Gastroesophageal sphincter (tissue), 4 donors: ENCODE measurements around the gene RABL2A. TPM values are rescaled to one million over a fixed set of nuclear protein-coding genes. Genes with fewer than 3 reads are reported as not detected.
"Not testable (repeated sequence)": the region's sequence is repeated elsewhere in the genome, so short reads cannot be mapped to it uniquely, and the experiment has no call there.

Experiments used
- ATAC-seq: fragments of 150-250 bp; one replicate; pipeline ENCODE4 v1.9.1; 2016; ENCODE audit warnings: mild to moderate bottlenecking, moderate library complexity
- H3K27ac ChIP-seq, 4 donors: fragments of 200-600 bp; sonication (generic) in 3 of 4; 1 replicate in 3 of 4; 2 replicates in 1 of 4; pipeline ENCODE4 v1.5.1; 2016 to 2019
- H3K27me3 ChIP-seq: fragments of 200-600 bp; sonication (generic); one replicate; pipeline ENCODE4 v1.5.1; 2019
- H3K36me3 ChIP-seq, 2 donors: fragments of 200-600 bp; sonication (generic); one replicate each; pipeline ENCODE4 v1.5.1; 2019; ENCODE audit warnings: control low read depth in 1 of 2
- H3K4me1 ChIP-seq, 3 donors: fragments of 200-600 bp; sonication (generic); 1 replicate in 2 of 3; 2 replicates in 1 of 3; pipeline ENCODE4 v1.5.1; 2016 to 2019; ENCODE audit warnings: control low read depth in 2 of 3
- H3K4me3 ChIP-seq, 2 donors: fragments of 200-600 bp; sonication (generic); one replicate each; pipeline ENCODE4 v1.5.1; 2019; ENCODE audit warnings: mild to moderate bottlenecking in 1 of 2, moderate library complexity in 1 of 2
- H3K9me3 ChIP-seq, 3 donors: fragments of 200-600 bp; sonication (generic); one replicate each; pipeline ENCODE4 v1.5.1; 2017 to 2019; ENCODE audit warnings: control low read depth in 2 of 3
- EP300 ChIP-seq: sonication (generic); formaldehyde crosslinking; IDR thresholded peaks from one replicate; pipeline ENCODE4 v1.6.1; 2017; ENCODE audit warnings: antibody characterized with exemption, mild to moderate bottlenecking
- POLR2A ChIP-seq, 2 donors: fragments of 450-650 bp; IDR thresholded peaks; one replicate each; pipeline ENCODE4 v1.6.1; 2017; ENCODE audit warnings: antibody characterized with exemption in 2 of 2, mild to moderate bottlenecking in 2 of 2, moderate library complexity in 1 of 2
- POLR2AphosphoS5 ChIP-seq: sonication (generic); formaldehyde crosslinking; IDR thresholded peaks from one replicate; pipeline ENCODE4 v1.6.1; 2017; ENCODE audit warnings: antibody characterized with exemption
- WGBS, 2 donors: methylation state at CpG; one replicate each; pipeline ENCODE4 v1.1.5; 2018; ENCODE audit warnings: low coverage in 1 of 2; 5-methylcytosine and 5-hydroxymethylcytosine counted together
- total RNA-seq, 4 donors: library from RNA; depleted of rRNA; stranded (reverse); fragments of >200 nt; gene quantifications; one replicate each; pipeline ENCODE4 v1.1.0, GENCODE V29; 2016
- TF ChIP-seq, protein P1 (sequence below), 4 experiments: fragments of 200-600 bp in 2 of 4; fragments of 450-650 bp in 2 of 4; sonication (generic) in 1 of 4; IDR thresholded peaks; one replicate each; pipeline ENCODE4 v1.5.1; 2017 to 2019; ENCODE audit warnings: antibody characterized with exemption in 4 of 4, mild to moderate bottlenecking in 2 of 4, moderate library complexity in 2 of 4

RABL2A gene
- total RNA-seq, 4 donors from 2014 or later: 3.0 to 19.9 (median 14.1) TPM

DNA sequence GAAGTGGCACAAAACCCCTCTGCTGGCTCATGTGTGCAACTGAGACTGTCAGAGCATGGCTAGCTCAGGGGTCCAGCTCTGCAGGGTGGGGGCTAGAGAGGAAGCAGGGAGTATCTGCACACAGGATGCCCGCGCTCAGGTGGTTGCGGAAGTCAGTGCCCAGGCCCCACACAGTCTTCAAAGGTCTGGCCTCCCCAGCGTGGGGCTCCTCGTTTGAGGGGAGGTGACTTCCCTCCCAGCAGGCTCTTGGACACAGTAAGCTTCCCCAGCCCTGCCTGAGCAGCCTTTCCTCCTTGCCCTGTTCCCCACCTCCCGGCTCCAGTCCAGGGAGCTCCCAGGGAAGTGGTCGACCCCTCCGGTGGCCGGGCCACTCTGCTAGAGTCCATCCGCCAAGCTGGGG lies 29.9 kb upstream of the RABL2A start:
- H3K4me3 ChIP-seq, H3K9me3 ChIP-seq, ATAC-seq, H3K4me1 ChIP-seq, H3K27ac ChIP-seq, H3K27me3 ChIP-seq: not testable (repeated sequence)
- no CpG with 5 or more reads among the region's 10 CpGs for WGBS, 2 donors
- peaks cover 0 to 11% of the 10 kb centered on the region in 2 donors for H3K36me3 ChIP-seq

DNA sequence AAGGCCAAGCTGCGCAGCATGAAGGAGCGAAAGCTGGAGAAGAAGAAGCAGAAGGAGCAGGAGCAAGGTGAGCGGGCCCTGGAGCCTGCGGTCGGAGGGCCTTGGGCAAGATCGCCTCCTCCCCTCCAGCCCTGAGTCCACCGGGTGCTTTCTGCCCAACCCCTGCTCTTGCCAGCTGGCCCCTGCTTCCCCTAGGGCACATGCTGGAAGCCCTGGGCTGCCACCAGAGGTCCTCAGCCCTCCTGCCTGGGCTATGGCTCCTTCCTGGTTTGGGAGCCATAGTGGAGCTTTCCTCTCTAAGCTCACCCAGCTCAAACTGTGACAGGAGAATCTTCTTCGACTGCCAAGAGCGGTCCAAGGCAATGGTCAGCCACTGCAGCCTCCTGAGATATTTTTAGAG lies 29.5 kb upstream of the RABL2A start:
- H3K36me3 ChIP-seq: peaks cover 0 to 11% of the 10 kb centered on the region in 2 donors
- 100% methylated on average over 1 of the region's 9 CpGs; no CpG with 5 or more reads in 1 of the 2 donors for WGBS, 2 donors
- not testable (repeated sequence) for H3K27ac ChIP-seq, H3K9me3 ChIP-seq, ATAC-seq, H3K4me1 ChIP-seq, H3K4me3 ChIP-seq, H3K27me3 ChIP-seq

DNA sequence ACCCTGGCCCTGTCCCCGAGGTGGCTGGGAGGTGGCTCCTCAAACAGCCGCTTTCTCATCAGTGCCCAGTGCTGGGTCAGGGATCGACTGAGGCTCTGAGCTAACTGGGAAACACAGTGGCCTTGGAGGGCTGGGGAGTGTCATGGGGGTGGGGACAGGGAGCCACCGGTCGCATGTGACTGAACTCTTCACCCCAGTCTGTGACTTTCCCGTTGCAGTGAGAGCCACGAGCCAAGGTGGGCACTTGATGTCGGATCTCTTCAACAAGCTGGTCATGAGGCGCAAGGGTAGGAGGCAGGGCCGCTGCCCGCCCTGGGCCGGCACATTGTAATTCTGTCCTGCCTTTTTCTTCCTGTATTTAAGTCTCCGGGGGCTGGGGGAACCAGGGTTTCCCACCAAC lies 28.9 kb upstream of the RABL2A start:
- WGBS, 2 donors: 50% methylated on average over 2 of the region's 13 CpGs; no CpG with 5 or more reads in 1 of the 2 donors
- not testable (repeated sequence) for H3K4me1 ChIP-seq, H3K9me3 ChIP-seq, H3K4me3 ChIP-seq, ATAC-seq, H3K27ac ChIP-seq, H3K27me3 ChIP-seq
- peaks cover 0 to 11% of the 10 kb centered on the region in 2 donors for H3K36me3 ChIP-seq

DNA sequence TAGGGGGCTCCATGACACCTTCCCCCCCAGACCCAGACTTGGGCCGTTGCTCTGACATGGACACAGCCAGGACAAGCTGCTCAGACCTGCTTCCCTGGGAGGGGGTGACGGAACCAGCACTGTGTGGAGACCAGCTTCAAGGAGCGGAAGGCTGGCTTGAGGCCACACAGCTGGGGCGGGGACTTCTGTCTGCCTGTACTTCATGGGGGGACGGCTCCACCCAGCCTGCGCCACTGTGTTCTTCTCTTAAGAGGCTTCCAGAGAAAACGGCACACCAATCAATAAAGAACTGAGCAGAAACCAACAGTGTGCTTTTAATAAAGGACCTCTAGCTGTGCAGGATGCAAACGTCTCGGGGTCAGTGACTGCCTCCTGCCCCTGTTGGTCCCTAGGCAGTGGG lies 28.3 kb upstream of the RABL2A start:
- peaks cover 0 to 11% of the 10 kb centered on the region in 2 donors for H3K36me3 ChIP-seq
- H3K4me3 ChIP-seq, ATAC-seq, H3K27ac ChIP-seq, H3K27me3 ChIP-seq, H3K4me1 ChIP-seq, H3K9me3 ChIP-seq: not testable (repeated sequence)
- no CpG with 5 or more reads among the region's 9 CpGs for WGBS, 2 donors

DNA sequence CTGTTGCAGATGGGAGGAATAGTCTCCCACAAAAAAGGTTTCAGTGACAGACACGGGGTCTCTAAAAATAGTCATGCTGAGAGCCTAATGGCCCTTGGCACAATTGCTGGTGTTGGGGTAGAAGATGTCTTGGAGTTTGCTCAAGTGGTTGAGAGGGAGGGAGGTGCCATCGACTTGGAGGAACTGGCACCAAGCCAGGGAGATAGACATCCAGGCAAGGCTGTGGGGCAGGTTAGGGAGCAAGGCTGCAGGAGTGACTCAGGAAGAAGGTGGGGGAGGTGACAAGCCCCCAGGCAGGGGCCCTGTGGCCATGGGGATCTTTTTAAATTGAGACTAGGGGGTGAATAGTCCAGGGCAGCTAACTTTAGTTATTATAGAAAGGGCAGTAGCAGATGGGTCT lies 27.9 kb upstream of the RABL2A start:
- H3K4me3 ChIP-seq, H3K27ac ChIP-seq, ATAC-seq: not testable (repeated sequence)

DNA sequence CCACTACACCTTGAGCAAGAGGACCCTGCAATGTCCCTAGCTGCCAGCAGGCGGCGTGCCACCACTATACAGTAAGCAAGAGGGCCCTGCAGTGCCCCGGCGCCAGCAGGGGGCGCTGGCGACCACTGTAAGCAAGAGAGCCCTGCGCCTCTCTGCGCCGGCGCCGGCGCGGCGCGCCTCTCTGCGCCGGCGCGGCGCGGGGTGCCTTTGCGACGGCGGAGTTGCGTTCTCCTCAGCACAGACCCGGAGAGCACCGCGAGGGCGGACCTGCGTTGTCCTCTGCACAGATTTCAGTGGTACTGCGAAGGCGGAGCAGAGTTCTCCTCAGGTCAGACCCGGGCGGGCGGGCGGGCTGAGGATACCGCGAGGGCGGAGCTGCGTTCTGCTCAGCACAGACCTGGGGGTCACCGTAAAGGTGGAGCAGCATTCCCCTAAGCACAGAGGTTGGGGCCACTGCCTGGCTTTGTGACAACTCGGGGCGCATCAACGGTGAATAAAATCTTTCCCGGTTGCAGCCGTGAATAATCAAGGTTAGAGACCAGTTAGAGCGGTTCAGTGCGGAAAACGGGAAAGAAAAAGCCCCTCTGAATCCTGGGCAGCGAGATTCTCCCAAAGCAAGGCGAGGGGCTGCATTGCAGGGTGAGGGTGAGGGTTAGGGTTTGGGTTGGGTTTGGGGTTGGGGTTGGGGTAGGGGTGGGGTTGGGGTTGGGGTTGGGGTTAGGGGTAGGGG lies 24.9 kb upstream of the RABL2A start:
- not testable (repeated sequence) for H3K9me3 ChIP-seq, H3K4me1 ChIP-seq, ATAC-seq, H3K36me3 ChIP-seq, H3K27me3 ChIP-seq, H3K27ac ChIP-seq, H3K4me3 ChIP-seq
- TF ChIP-seq, protein P1, sequence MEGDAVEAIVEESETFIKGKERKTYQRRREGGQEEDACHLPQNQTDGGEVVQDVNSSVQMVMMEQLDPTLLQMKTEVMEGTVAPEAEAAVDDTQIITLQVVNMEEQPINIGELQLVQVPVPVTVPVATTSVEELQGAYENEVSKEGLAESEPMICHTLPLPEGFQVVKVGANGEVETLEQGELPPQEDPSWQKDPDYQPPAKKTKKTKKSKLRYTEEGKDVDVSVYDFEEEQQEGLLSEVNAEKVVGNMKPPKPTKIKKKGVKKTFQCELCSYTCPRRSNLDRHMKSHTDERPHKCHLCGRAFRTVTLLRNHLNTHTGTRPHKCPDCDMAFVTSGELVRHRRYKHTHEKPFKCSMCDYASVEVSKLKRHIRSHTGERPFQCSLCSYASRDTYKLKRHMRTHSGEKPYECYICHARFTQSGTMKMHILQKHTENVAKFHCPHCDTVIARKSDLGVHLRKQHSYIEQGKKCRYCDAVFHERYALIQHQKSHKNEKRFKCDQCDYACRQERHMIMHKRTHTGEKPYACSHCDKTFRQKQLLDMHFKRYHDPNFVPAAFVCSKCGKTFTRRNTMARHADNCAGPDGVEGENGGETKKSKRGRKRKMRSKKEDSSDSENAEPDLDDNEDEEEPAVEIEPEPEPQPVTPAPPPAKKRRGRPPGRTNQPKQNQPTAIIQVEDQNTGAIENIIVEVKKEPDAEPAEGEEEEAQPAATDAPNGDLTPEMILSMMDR (IDR thresholded peaks at IDR 0.05): peak in 3 of 4 experiments; percentile 38 to 58 (median 57)
- 85% methylated on average over 12 of the region's 51 CpGs; no CpG with 5 or more reads in 1 of the 2 donors for WGBS, 2 donors

More for the DNA sequence above, 27.9 kb upstream of the RABL2A start:
- not testable (repeated sequence) for H3K27me3 ChIP-seq, H3K9me3 ChIP-seq, H3K4me1 ChIP-seq
- H3K36me3 ChIP-seq: peaks cover 0 to 11% of the 10 kb centered on the region in 2 donors
- WGBS, 2 donors: no CpG with 5 or more reads among the region's 2 CpGs

DNA sequence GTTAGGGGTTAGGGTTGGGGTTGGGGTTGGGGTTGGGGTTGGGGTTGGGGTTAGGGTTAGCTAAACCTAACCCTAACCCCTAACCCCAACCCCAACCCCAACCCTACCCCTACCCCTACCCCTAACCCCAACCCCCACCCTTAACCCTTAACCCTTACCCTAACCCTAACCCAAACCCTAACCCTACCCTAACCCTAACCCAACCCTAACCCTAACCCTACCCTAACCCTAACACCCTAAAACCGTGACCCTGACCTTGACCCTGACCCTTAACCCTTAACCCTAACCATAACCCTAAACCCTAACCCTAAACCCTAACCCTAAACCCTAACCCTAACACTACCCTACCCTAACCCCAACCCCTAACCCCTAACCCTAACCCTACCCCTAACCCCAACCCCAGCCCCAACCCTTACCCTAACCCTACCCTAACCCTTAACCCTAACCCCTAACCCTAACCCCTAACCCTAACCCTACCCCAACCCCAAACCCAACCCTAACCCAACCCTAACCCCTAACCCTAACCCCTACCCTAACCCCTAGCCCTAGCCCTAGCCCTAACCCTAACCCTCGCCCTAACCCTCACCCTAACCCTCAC lies 24.1 kb upstream of the RABL2A start:
- Histone ChIP-seq H3K9me3 (no peaks in the 10 kb centered on the region), H3K27ac (peak overlapping the region; percentile 86 to 98 (median 92)), H3K4me1 (peaks cover 0 to 8% (median 0%) of the 10 kb centered on the region in 3 donors), H3K36me3 (peaks cover 0 to 5% of the 10 kb centered on the region in 2 donors), H3K27me3 (no peaks in the 10 kb centered on the region), H3K4me3 (peak overlapping the region; percentile 36 to 66)
- ATAC-seq: no peak
- WGBS, 2 donors: 69% methylated on average over 2 of the region's 2 CpGs; no CpG with 5 or more reads in 1 of the 2 donors
- TF ChIP-seq, protein P1 (IDR thresholded peaks at IDR 0.05): no peak
- TF ChIP-seq EP300 (no peak), POLR2A (IDR thresholded peaks at IDR 0.05) (no peak), POLR2AphosphoS5 (no peak)
